DOHH2 (cell line): ENCODE measurements around the gene ACTR6.

Experiments used
- EZH2phosphoT487 ChIP-seq: fragments of 200-600 bp; sonication (generic); IDR thresholded peaks from 2 replicates; pipeline ENCODE4 v1.6.1; 2017; ENCODE audit warnings: borderline replicate concordance, mild to moderate bottlenecking, antibody characterized with exemption, low read length, moderate library complexity, mixed read lengths
- TF ChIP-seq, protein P1 (sequence below): fragments of 200-600 bp; sonication (generic); IDR thresholded peaks from one replicate; pipeline ENCODE4 v1.5.1; 2014; ENCODE audit warnings: antibody characterized with exemption, mild to moderate bottlenecking, low read depth, low read length; ENCODE audit not compliant: poor library complexity, severe bottlenecking

DNA sequence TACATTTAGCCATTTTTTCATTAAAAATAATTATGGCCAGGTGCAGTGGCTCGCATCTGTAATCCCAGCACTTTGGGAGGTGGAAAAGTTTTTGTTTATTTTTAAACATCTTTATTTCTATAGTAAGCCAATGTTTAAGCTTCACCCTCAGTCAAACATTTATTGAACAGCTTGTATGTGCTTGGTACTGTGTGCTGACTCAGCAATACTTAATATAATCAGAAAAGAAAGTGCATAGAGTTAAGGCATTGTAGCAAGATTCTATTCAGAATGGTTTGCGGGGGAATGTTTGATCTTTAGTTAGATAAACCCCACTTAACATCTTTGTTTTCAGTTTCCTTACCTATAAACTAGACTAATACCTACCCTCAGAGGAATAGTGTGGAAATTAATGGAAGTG, 11.1 kb downstream of the ACTR6 start:
- TF ChIP-seq, protein P1, sequence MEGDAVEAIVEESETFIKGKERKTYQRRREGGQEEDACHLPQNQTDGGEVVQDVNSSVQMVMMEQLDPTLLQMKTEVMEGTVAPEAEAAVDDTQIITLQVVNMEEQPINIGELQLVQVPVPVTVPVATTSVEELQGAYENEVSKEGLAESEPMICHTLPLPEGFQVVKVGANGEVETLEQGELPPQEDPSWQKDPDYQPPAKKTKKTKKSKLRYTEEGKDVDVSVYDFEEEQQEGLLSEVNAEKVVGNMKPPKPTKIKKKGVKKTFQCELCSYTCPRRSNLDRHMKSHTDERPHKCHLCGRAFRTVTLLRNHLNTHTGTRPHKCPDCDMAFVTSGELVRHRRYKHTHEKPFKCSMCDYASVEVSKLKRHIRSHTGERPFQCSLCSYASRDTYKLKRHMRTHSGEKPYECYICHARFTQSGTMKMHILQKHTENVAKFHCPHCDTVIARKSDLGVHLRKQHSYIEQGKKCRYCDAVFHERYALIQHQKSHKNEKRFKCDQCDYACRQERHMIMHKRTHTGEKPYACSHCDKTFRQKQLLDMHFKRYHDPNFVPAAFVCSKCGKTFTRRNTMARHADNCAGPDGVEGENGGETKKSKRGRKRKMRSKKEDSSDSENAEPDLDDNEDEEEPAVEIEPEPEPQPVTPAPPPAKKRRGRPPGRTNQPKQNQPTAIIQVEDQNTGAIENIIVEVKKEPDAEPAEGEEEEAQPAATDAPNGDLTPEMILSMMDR: no peak
- TF ChIP-seq EZH2phosphoT487: no peak
